Skeletal muscle tissue (tissue), 4 donors: ENCODE results near the gene SRP68. TPM values are rescaled to one million over a fixed set of nuclear protein-coding genes. Genes with fewer than 3 reads are reported as not detected.

Experiments
- H3K27ac ChIP-seq: one replicate; pipeline ENCODE4 v1.7.0; 2013; ENCODE audit warnings: mild to moderate bottlenecking, low read depth, low read length, inconsistent platforms
- H3K27me3 ChIP-seq, 3 donors: one replicate each; pipeline ENCODE4 v1.7.0; 2013; ENCODE audit warnings: low read length in 3 of 3; ENCODE audit not compliant: control insufficient read depth in 3 of 3, insufficient read depth in 3 of 3
- H3K36me3 ChIP-seq, 3 donors: one replicate each; pipeline ENCODE4 v1.7.0; 2013; ENCODE audit warnings: low read length in 3 of 3; ENCODE audit not compliant: control insufficient read depth in 3 of 3, insufficient read depth in 3 of 3
- H3K4me1 ChIP-seq, 3 donors: one replicate each; pipeline ENCODE4 v1.7.0; 2013; ENCODE audit warnings: low read length in 3 of 3, mild to moderate bottlenecking in 3 of 3; ENCODE audit not compliant: control insufficient read depth in 3 of 3, insufficient read depth in 3 of 3
- H3K4me3 ChIP-seq, 3 donors: one replicate each; pipeline ENCODE4 v1.7.0; 2013; ENCODE audit warnings: low read length in 3 of 3
- H3K9ac ChIP-seq, 3 donors: one replicate each; pipeline ENCODE4 v1.7.0; 2013; ENCODE audit warnings: low read length in 3 of 3, mild to moderate bottlenecking in 3 of 3, moderate library complexity in 2 of 3, low read depth in 1 of 3
- H3K9me3 ChIP-seq, 3 donors: one replicate each; pipeline ENCODE4 v1.7.0; 2013; ENCODE audit warnings: low read length in 3 of 3; ENCODE audit not compliant: control insufficient read depth in 3 of 3
- total RNA-seq: library from RNA; depleted of rRNA; stranded (reverse); fragments of >200 nt; gene quantifications from one replicate; pipeline ENCODE4 v1.2.3, GENCODE V29; 2014
- donor health status: Osteomylitis.

SRP68 gene
- total RNA-seq, 1 donor from 2014 or later: 41.8 TPM

GRCh38 chr17:76090517-76091129, 18.3 kb upstream of the SRP68 start:
- Histone ChIP-seq H3K36me3 (peaks cover 78 to 86% (median 79%) of the 10 kb centered on the region in 3 donors), H3K27me3 (no peaks in the 10 kb centered on the region), H3K9ac (no peak overlapping the region), H3K4me3 (no peak overlapping the region), H3K27ac (no peak overlapping the region), H3K9me3 (no peaks in the 10 kb centered on the region), H3K4me1 (no peaks in the 10 kb centered on the region)

GRCh38 chr17:76089680-76090516, 17.6 kb upstream of the SRP68 start:
- Histone ChIP-seq H3K36me3 (peaks cover 83 to 92% (median 85%) of the 10 kb centered on the region in 3 donors), H3K27ac (no peak overlapping the region), H3K4me3 (no peak overlapping the region), H3K9me3 (no peaks in the 10 kb centered on the region), H3K4me1 (no peaks in the 10 kb centered on the region), H3K9ac (no peak overlapping the region), H3K27me3 (no peaks in the 10 kb centered on the region)

- Histone ChIP-seq H3K27ac (no peak overlapping the region), H3K4me1 (no peaks in the 10 kb centered on the region), H3K9ac (no peak overlapping the region), H3K4me3 (no peak overlapping the region), H3K9me3 (no peaks in the 10 kb centered on the region), H3K27me3 (no peaks in the 10 kb centered on the region), H3K36me3 (peaks cover 85 to 92% (median 88%) of the 10 kb centered on the region in 3 donors)
These were observed 16.7 kb upstream of the SRP68 start for GRCh38 chr17:76088868-76089576.

- no peaks in the 10 kb centered on the region for H3K4me1 ChIP-seq
- peaks cover 88 to 93% (median 89%) of the 10 kb centered on the region in 3 donors for H3K36me3 ChIP-seq
- no peaks in the 10 kb centered on the region for H3K27me3 ChIP-seq
- H3K4me3 ChIP-seq: no peak overlapping the region
- no peak overlapping the region for H3K9ac ChIP-seq
- no peaks in the 10 kb centered on the region for H3K9me3 ChIP-seq
- H3K27ac ChIP-seq: no peak overlapping the region
These were observed 15.9 kb upstream of the SRP68 start for GRCh38 chr17:76088041-76088867.

GRCh38 chr17:76087531-76087930, 15.2 kb upstream of the SRP68 start:
- Histone ChIP-seq H3K27ac (no peak overlapping the region), H3K4me3 (no peak overlapping the region), H3K9me3 (no peaks in the 10 kb centered on the region), H3K36me3 (peaks cover 83 to 90% (median 86%) of the 10 kb centered on the region in 3 donors), H3K9ac (no peak overlapping the region), H3K4me1 (no peaks in the 10 kb centered on the region), H3K27me3 (no peaks in the 10 kb centered on the region)

GRCh38 chr17:76086384-76086783, 14.1 kb upstream of the SRP68 start:
- no peaks in the 10 kb centered on the region for H3K9me3 ChIP-seq
- no peaks in the 10 kb centered on the region for H3K4me1 ChIP-seq
- no peaks in the 10 kb centered on the region for H3K27me3 ChIP-seq

GRCh38 chr17:76085731-76086366, 13.5 kb upstream of the SRP68 start:
- H3K9ac ChIP-seq: no peak overlapping the region
- no peak overlapping the region for H3K27ac ChIP-seq
- no peak overlapping the region for H3K4me3 ChIP-seq
- no peaks in the 10 kb centered on the region for H3K4me1 ChIP-seq
- no peaks in the 10 kb centered on the region for H3K9me3 ChIP-seq
- peaks cover 73 to 76% (median 73%) of the 10 kb centered on the region in 3 donors for H3K36me3 ChIP-seq
- H3K27me3 ChIP-seq: no peaks in the 10 kb centered on the region

More at GRCh38 chr17:76086384-76086783, 14.1 kb upstream of the SRP68 start:
- no peak overlapping the region for H3K9ac ChIP-seq
- H3K4me3 ChIP-seq: no peak overlapping the region
- H3K27ac ChIP-seq: no peak overlapping the region
- peaks cover 75 to 81% (median 78%) of the 10 kb centered on the region in 3 donors for H3K36me3 ChIP-seq

GRCh38 chr17:76085066-76085730, 12.9 kb upstream of the SRP68 start:
- Histone ChIP-seq H3K4me1 (no peaks in the 10 kb centered on the region), H3K9ac (no peak overlapping the region), H3K27me3 (peaks cover 0 to 5% (median under 1%) of the 10 kb centered on the region in 3 donors), H3K36me3 (peaks cover 66 to 71% (median 68%) of the 10 kb centered on the region in 3 donors), H3K9me3 (no peaks in the 10 kb centered on the region), H3K4me3 (no peak overlapping the region), H3K27ac (no peak overlapping the region)
